Activated naive CD4-positive, alpha-beta T cell treated with anti-CD3 and anti-CD28 coated beads, Interleukin-2, amount 50 U/mL, for 16 hours (primary cell): ENCODE data around the gene SLC22A3.
"Not testable (repeated sequence)": the region's sequence is repeated elsewhere in the genome, so short reads cannot be mapped to it uniquely, and the experiment has no call there.

Source experiments
- DNase-seq: peaks from one replicate; pipeline ENCODE4 v3.0.0-alpha.2; 2020

Gene SLC22A3

GRCh38 chr6:160419488-160419887 is 71.3 kb downstream of the SLC22A3 start:
- no peak for DNase-seq

GRCh38 chr6:160420253-160420968 is 72.2 kb downstream of the SLC22A3 start:
- no peak for DNase-seq

GRCh38 chr6:160420969-160421556 is 72.9 kb downstream of the SLC22A3 start:
- no peak for DNase-seq

GRCh38 chr6:160421854-160422253 is 73.7 kb downstream of the SLC22A3 start:
- no peak for DNase-seq

GRCh38 chr6:160424256-160424655 is 76.1 kb downstream of the SLC22A3 start:
- DNase-seq: no peak

- no peak for DNase-seq
These were observed 78.0 kb downstream of the SLC22A3 start for GRCh38 chr6:160426136-160426535.

GRCh38 chr6:160427312-160428068 is 79.3 kb downstream of the SLC22A3 start:
- no peak for DNase-seq

- DNase-seq: no peak
These were observed 79.9 kb downstream of the SLC22A3 start for GRCh38 chr6:160428069-160428430.

GRCh38 chr6:160428818-160429619 is 80.8 kb downstream of the SLC22A3 start:
- no peak for DNase-seq

- no peak for DNase-seq
These were observed 81.4 kb downstream of the SLC22A3 start for GRCh38 chr6:160429620-160429895.

GRCh38 chr6:160430203-160430602 is 82.0 kb downstream of the SLC22A3 start:
- no peak for DNase-seq

- DNase-seq: no peak
These were observed 82.6 kb downstream of the SLC22A3 start for GRCh38 chr6:160430751-160431150.

- DNase-seq: no peak
These were observed 83.0 kb downstream of the SLC22A3 start for GRCh38 chr6:160431226-160431625.

- no peak for DNase-seq
These were observed 83.7 kb downstream of the SLC22A3 start for GRCh38 chr6:160431791-160432404.

GRCh38 chr6:160435935-160436334 is 87.8 kb downstream of the SLC22A3 start:
- no peak for DNase-seq

- DNase-seq: no peak
These were observed 89.0 kb downstream of the SLC22A3 start for GRCh38 chr6:160437154-160437553.

GRCh38 chr6:160437775-160438174 is 89.6 kb downstream of the SLC22A3 start:
- DNase-seq: no peak

- no peak for DNase-seq
These were observed 90.3 kb downstream of the SLC22A3 start for GRCh38 chr6:160438481-160438880.

- no peak for DNase-seq
These were observed 91.6 kb downstream of the SLC22A3 start for GRCh38 chr6:160439751-160440150.

- no peak for DNase-seq
These were observed 94.0 kb downstream of the SLC22A3 start for GRCh38 chr6:160442151-160442550.

GRCh38 chr6:160445130-160445529 is 97.0 kb downstream of the SLC22A3 start:
- DNase-seq: no peak

GRCh38 chr6:160447350-160447749 is 99.2 kb downstream of the SLC22A3 start:
- no peak for DNase-seq

GRCh38 chr6:160449787-160450186 is 101.6 kb downstream of the SLC22A3 start:
- DNase-seq: not testable (repeated sequence)
